Muscle of leg (tissue), 11 donors: ENCODE data around the gene KDM3B. TPM values are rescaled to one million over a fixed set of nuclear protein-coding genes. Genes with fewer than 3 reads are reported as not detected.

Source experiments
- DNase-seq: peaks from one replicate; pipeline ENCODE4 v3.0.0; 2013
- H3K27ac ChIP-seq: one replicate; pipeline ENCODE4 v1.5.1; 2013; ENCODE audit warnings: mild to moderate bottlenecking, low read length, control low read depth
- H3K27me3 ChIP-seq: one replicate; pipeline ENCODE4 v1.6.1; 2013; ENCODE audit warnings: low read length; ENCODE audit not compliant: control insufficient read depth, insufficient read depth
- H3K36me3 ChIP-seq: one replicate; pipeline ENCODE4 v1.6.1; 2013; ENCODE audit warnings: low read length; ENCODE audit not compliant: control insufficient read depth, insufficient read depth
- H3K4me1 ChIP-seq: one replicate; pipeline ENCODE4 v1.6.1; 2013; ENCODE audit warnings: low read length; ENCODE audit not compliant: control insufficient read depth, insufficient read depth
- H3K4me3 ChIP-seq: one replicate; pipeline ENCODE4 v1.5.1; 2013; ENCODE audit warnings: low read length, control low read depth
- H3K9me3 ChIP-seq: replicated peaks from 2 replicates; pipeline ENCODE4 v1.6.1; 2013; ENCODE audit warnings: low read depth, low read length; ENCODE audit not compliant: control insufficient read depth
- WGBS: methylation state at CpG from one replicate; pipeline ENCODE4 v1.1.5; 2013; ENCODE audit warnings: missing lambda C conversion rate; ENCODE audit not compliant: insufficient coverage; 5-methylcytosine and 5-hydroxymethylcytosine counted together
- polyA plus RNA-seq, 8 donors: library from polyadenylated mRNA; unstranded; fragments of 120-200 nt; gene quantifications; one replicate each; pipeline versions ENCODE4 v1.2.1 to v1.2.3, GENCODE V29; 2013; ENCODE audit warnings: inconsistent platforms in 1 of 8, low replicate concordance in 1 of 8; ENCODE audit not compliant: insufficient read length in 8 of 8, insufficient read depth in 1 of 8
- total RNA-seq: library from RNA; stranded (reverse); fragments of 120-200 nt; gene quantifications from one replicate; pipeline ENCODE4 v1.2.4, GENCODE V29; 2013

Gene KDM3B
- total and polyA plus RNA-seq, 9 donors, result 44.0 to 65.9 (median 55.1) TPM

GRCh38 chr5:138331449-138332368 lies 20.8 kb upstream of the KDM3B start, which contains the start of gene CDC25C:
CDC25C (minus strand) TSS chr5:138331804; CDS start chr5:138331180, 624 bp downstream.
- H3K27ac ChIP-seq, result peak within 1 kb of the TSS; percentile 64
- under 1% methylated on average over 46 of the region's 55 CpGs for WGBS

GRCh38 chr5:138334867-138335447 lies 17.5 kb upstream of the KDM3B start:
- H3K27ac ChIP-seq, result no peak overlapping the region
- no peak overlapping the region for H3K4me3 ChIP-seq
- H3K9me3 ChIP-seq, result no peaks in the 10 kb centered on the region
- no peaks in the 10 kb centered on the region for H3K36me3 ChIP-seq
- H3K4me1 ChIP-seq, result peaks cover 25% of the 10 kb centered on the region
- H3K27me3 ChIP-seq, result no peaks in the 10 kb centered on the region
- DNase-seq, result no peak
- 82% methylated on average over 3 of the region's 3 CpGs for WGBS

More at GRCh38 chr5:138331449-138332368, 20.8 kb upstream of the KDM3B start, which contains the start of gene CDC25C:
- H3K9me3 ChIP-seq, result no peaks in the 10 kb centered on the region
- H3K27me3 ChIP-seq, result no peaks in the 10 kb centered on the region
- peak within 1 kb of the TSS; percentile 51 for H3K4me3 ChIP-seq
- H3K36me3 ChIP-seq, result no peaks in the 10 kb centered on the region
- H3K4me1 ChIP-seq, result peaks cover 10% of the 10 kb centered on the region
- peak; percentile 100 for DNase-seq

- H3K4me1 ChIP-seq, result peaks cover 24% of the 10 kb centered on the region
- WGBS, result 0% methylated on average over 2 of the region's 13 CpGs
- no peaks in the 10 kb centered on the region for H3K27me3 ChIP-seq
- peak overlapping the region; percentile 50 for H3K4me3 ChIP-seq
- peak; percentile 93 for DNase-seq
- peak overlapping the region; percentile 97 for H3K27ac ChIP-seq
- H3K9me3 ChIP-seq, result no peaks in the 10 kb centered on the region
- peaks cover 14% of the 10 kb centered on the region for H3K36me3 ChIP-seq
Observed at GRCh38 chr5:138336952-138337684, 15.4 kb upstream of the KDM3B start.

- peak within 1 kb of the TSS; percentile 50 for H3K4me3 ChIP-seq
- no peaks in the 10 kb centered on the region for H3K9me3 ChIP-seq
- WGBS, result 1% methylated on average over 28 of the region's 56 CpGs
- H3K27me3 ChIP-seq, result no peaks in the 10 kb centered on the region
- peaks cover 24% of the 10 kb centered on the region for H3K4me1 ChIP-seq
- H3K27ac ChIP-seq, result peak within 1 kb of the TSS; percentile 97
- peak; percentile 97 for DNase-seq
- H3K36me3 ChIP-seq, result peaks cover 14% of the 10 kb centered on the region
Observed at GRCh38 chr5:138337685-138338410, 14.6 kb upstream of the KDM3B start, which contains the start of gene FAM53C. FAM53C (plus strand) TSS chr5:138338266; CDS start chr5:138341336, 3,070 bp downstream.

- H3K4me1 ChIP-seq, result peaks cover 24% of the 10 kb centered on the region
- H3K27me3 ChIP-seq, result no peaks in the 10 kb centered on the region
- peaks cover 15% of the 10 kb centered on the region for H3K36me3 ChIP-seq
- WGBS, result no CpG with 5 or more reads among the region's 22 CpGs
- no peaks in the 10 kb centered on the region for H3K9me3 ChIP-seq
- peak overlapping the region; percentile 50 for H3K4me3 ChIP-seq
- DNase-seq, result no peak
- H3K27ac ChIP-seq, result peak overlapping the region; percentile 97
Observed at GRCh38 chr5:138338411-138339090, 13.9 kb upstream of the KDM3B start.

- WGBS, result no CpG with 5 or more reads among the region's 7 CpGs
- Histone ChIP-seq H3K36me3 (peaks cover 21% of the 10 kb centered on the region), H3K4me1 (peaks cover 24% of the 10 kb centered on the region), H3K27me3 (no peaks in the 10 kb centered on the region), H3K4me3 (peak overlapping the region; percentile 50), H3K9me3 (no peaks in the 10 kb centered on the region), H3K27ac (peak overlapping the region; percentile 97)
- DNase-seq, result peak; percentile 53
Observed at GRCh38 chr5:138339091-138339456, 13.4 kb upstream of the KDM3B start.

GRCh38 chr5:138339464-138339863 lies 13.0 kb upstream of the KDM3B start:
- WGBS, result no CpG with 5 or more reads among the region's 2 CpGs
- H3K36me3 ChIP-seq, result peaks cover 23% of the 10 kb centered on the region
- H3K9me3 ChIP-seq, result no peaks in the 10 kb centered on the region
- peak overlapping the region; percentile 97 for H3K27ac ChIP-seq
- peak overlapping the region; percentile 50 for H3K4me3 ChIP-seq
- no peak for DNase-seq
- H3K27me3 ChIP-seq, result no peaks in the 10 kb centered on the region
- H3K4me1 ChIP-seq, result peaks cover 24% of the 10 kb centered on the region

GRCh38 chr5:138340008-138340407 lies 12.5 kb upstream of the KDM3B start:
- Histone ChIP-seq H3K4me1 (peaks cover 24% of the 10 kb centered on the region), H3K27me3 (no peaks in the 10 kb centered on the region), H3K36me3 (peaks cover 28% of the 10 kb centered on the region), H3K27ac (no peak overlapping the region), H3K9me3 (no peaks in the 10 kb centered on the region), H3K4me3 (no peak overlapping the region)
- WGBS, result no CpG with 5 or more reads among the region's 3 CpGs
- DNase-seq, result no peak
